CD4-positive, alpha-beta T cell treated with Interleukin-1 beta for 1 hour (primary cell): ENCODE measurements around the gene FBN2.

Experiments
- DNase-seq, 2 donors: peaks; one replicate each; pipeline ENCODE4 v3.0.0-alpha.2; 2020 to 2022

The FBN2 gene

GRCh38 chr5:128290152-128290858 is 247.7 kb downstream of the FBN2 start:
- DNase-seq, result no peak

DNA sequence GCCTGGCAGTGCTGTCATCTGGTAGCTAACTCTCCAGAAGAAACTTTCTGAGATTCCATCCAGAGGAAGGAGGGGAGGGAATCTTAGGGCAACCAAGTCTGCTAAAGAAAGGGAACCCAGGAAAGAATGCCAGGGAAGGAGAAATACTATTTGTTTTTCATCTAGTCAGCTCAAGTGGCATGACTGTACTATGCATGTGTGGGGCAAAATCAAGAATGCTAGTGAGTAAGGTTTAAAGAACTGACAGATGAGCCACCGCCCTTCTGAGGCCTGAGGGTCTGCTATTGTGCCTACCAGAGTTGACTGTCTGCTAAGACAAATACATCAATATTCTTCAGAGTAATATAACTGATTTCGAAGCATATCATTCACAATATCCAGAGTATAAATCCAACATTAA is 250.3 kb downstream of the FBN2 start:
- DNase-seq, result no peak

GRCh38 chr5:128284236-128284635 is 253.8 kb downstream of the FBN2 start:
- no peak for DNase-seq

- DNase-seq, result no peak
Observed at GRCh38 chr5:128279345-128279744, 258.7 kb downstream of the FBN2 start.

DNA sequence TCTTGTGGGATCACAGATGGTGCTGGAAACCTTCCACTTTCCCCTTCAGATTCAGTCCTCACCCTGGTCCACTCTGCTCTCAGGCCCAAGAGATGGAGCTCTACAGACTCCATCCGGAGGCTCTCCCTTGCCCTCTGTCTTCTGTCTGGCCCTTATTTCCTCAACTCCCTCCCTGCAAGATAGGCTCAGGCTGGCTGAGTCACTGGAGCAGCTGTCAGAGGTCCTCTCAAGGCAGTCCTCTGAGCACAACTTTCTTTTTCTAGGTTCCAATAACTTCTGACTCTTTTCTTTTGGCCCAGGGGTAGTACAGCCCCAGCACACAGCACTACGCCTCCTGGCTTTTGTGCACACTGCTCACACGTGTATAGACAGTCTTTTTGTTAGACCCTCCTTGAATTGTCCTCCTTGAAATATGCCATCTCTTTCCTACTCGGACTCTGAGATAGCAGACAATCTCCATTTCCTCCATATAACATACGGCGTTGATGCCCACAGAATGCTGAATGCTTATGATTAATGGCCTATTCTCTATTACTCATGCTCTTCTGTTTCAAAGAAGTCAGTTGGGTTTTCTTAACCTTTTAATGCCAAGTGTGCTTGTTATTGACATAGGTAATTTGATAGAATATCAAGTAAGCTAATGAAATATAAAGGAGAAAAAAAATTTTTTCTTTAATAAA is 261.4 kb downstream of the FBN2 start:
- no peak for DNase-seq

DNA sequence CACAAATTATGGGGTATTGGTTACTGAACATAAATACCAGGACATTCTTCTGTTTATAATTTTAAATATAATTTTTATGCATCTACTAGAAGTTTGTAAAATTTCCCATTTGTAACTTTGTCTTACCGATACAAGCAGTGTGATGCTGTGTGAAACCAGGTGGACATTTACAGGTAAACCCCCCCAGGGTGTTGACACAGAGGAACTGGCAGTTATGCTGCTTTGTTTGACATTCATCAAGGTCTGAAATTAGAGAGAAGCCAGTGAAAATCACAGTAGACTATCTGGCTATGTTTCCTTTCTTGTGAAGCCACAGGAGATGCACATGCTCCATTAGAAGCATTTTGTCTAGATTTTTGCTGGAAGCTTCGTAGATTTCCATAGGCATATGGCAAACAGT is 263.6 kb downstream of the FBN2 start:
- DNase-seq, result no peak

DNA sequence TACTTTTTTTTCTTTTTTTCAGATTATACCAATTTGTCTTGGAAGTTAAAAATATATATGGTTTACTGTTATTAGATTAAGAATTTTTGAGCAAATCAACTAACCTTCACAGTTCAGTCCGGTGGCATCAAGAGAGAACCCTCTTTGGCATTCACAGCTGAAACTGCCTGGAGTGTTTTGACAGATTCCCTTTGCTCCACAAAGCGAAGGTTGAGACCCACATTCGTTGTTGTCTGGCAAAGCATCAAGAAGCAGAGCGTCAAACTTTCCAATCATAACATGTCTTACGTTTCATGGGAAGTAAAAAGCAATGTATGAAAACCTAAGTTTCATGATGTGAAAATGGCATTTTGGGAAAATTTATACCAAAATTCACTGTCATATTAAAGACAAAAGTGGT is 264.3 kb downstream of the FBN2 start:
- DNase-seq, result no peak

DNA sequence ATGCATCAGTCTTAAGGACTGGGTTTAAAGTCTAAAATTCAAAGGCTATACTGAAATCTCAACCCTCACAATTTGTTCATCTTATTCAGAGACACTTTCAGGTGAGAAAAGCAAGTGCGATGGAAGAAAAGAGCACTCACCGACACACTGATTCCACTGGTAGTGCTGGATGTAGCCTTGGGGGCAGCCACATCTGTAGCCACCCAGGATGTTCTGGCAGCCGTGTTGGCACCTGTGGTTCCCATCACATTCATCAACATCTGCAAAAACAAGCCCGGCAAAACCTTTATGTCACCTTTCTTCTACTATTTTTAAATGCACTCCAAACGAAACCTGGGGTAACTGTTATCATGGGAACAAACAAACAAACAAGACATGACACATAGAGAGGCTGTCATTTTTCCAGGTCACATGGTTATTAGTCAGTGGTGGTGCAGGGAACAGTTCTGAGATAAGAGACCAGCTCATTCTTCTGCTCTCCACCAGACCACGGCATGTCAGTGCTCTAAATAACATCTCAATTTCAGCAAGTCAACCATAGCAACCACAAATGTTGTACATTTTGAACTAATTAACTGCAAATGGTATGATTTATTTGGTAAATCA is 266.1 kb downstream of the FBN2 start:
- no peak for DNase-seq

DNA sequence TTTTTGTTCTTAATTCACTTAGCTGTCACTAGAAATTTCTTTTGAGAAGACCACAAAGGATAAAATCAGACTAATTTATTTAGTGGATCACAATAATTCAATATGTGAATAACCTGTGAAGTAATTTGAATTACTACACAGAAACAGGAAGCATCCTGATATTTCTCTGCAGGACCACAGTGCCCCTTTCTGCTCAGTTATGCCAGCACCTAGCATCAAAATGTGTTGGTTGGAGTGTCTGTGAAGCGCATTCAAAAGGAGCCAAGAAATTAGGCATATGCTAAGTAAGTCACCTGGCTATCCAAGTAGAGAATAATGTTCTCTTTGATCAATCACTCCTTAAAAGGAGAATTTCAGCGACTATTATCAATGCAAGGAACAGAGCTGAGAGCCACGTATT is 267.0 kb downstream of the FBN2 start:
- no peak for DNase-seq

DNA sequence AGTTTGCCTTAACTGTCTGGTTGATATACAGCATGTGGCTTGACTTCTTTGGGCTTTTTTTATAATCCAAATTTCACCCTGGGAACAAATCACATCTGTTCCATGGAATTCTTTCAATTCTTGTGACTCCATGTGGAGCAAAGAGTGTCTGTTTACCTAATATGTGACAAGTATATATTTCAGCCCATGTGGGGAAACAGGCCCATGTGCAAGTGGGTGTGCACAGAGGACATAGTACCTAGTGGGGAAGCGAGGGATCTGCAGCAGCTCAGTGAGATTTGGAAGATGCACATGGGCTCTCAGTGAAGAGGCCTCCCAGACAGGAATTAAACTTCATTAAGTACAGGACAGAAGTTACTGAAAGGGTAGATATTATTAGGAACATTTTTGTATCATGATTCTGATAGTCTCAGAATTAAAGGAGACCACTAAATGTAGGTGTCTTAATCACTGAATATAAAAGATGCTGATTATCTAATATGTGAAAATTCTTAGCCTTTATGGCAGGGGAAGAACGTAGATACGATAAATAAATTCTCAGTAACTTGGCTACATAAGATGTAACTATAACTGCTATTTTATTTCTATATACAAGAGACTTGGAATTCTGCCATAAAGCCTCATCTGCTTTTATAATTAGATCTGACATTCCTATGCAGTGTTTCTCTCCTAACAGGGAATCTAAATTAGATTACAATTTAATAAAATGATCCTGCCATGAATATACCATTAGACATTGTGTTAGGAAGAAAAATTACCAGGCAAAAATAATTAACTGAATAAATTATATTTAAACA is 273.3 kb downstream of the FBN2 start:
- no peak for DNase-seq

DNA sequence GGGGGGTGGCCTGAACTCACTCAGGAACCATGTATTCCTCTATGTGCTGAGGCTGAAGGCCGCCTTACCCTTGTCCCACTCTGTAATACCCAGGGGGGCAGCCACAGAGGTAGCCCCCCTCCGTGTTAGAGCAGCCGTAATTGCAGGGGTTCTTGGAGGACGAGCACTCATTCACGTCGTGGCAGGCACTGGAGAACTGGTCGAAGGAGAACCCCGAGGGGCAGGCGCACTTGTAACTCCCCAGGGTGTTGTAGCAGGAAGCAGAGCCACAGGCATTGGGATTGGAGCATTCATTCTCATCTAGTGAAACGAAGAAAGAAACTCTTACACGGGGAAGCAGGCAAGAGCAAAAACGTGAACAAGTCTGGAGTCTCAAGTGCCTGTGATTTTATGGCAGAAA is 274.7 kb downstream of the FBN2 start:
- no peak for DNase-seq

GRCh38 chr5:128262911-128263310 is 275.1 kb downstream of the FBN2 start:
- DNase-seq, result no peak

- no peak for DNase-seq
Observed at GRCh38 chr5:128259607-128260021, 278.4 kb downstream of the FBN2 start.

GRCh38 chr5:128258372-128258771 is 279.7 kb downstream of the FBN2 start:
- no peak for DNase-seq

DNA sequence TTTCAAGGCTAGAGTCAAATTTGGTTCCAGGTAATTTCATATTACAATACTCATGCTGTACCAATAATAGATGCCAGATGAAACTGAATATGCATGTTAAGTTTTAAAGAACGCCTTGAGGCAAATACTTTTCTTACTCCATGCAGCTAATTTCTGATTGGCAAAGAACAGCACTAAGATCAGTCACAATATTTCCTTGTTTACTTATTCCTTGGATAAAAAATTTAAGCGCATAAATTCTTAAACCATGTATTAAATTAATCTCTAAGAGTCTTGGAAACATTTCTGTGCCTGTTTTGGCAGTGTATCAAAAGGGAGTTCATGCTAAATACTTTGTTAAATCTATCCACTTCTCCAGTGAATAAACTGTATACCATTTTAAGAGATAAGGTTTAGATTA is 281.0 kb downstream of the FBN2 start:
- no peak for DNase-seq

- no peak for DNase-seq
Observed at GRCh38 chr5:128254789-128255188, 283.3 kb downstream of the FBN2 start.

GRCh38 chr5:128253880-128254279 is 284.2 kb downstream of the FBN2 start:
- no peak for DNase-seq

DNA sequence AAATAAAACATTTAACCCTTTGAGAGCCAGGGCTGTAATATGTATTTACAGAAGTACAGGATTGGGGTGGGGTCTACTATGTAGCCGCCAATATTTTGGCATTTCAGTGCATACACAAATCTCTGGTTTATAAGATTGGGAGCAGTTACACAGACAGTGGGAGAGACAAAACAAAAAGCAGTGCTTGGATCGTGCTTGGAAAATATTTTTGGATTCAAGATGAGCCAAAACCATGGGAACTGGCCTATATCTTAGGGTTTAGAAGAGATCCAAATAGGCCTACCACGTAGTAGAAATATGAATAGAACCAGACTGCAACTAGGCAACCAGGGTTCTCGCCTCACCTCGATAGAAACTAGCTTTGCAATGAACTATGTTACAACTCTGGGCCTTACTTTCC is 284.9 kb downstream of the FBN2 start:
- no peak for DNase-seq

DNA sequence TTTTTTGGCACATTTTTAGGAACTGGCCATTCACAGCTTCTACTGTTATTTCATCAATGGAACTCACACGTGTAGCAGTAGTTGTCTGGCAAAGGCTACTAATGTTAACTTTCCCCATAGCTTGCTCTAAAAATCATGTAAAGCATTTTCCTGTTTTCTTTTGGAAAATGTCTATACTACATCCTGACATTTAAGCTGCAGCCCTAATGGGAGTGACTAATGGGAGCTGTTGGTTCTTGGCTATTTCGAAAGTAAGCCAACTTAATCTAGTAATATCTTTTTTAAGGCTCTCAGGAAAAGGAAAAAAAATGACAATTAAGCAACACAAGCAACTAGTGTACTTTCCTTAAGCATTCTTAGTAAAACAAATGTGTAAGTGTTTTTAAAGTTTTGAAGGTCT is 285.3 kb downstream of the FBN2 start:
- no peak for DNase-seq

DNA sequence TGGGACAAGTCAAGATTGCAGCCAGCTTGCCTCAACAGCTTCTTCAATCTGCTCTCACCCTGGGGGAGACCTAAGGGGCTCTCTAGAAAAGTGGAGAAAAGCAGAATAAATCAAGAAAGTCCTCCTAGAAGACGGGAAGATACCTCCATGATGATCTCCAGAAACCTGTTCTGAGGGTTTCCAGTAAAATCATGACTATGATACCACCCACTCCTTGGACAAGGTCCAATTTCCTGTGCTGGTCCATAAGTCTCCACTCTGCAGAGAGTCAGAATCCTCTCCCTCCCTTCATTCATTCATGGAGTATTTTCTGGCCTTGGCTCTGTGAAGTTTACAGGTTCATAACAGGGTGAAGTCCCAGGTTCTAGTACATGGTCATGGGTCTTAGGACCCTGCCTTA is 285.8 kb downstream of the FBN2 start:
- no peak for DNase-seq

- DNase-seq, result no peak
Observed at GRCh38 chr5:128245974-128246373, 292.1 kb downstream of the FBN2 start.

GRCh38 chr5:128243958-128244582 is 294.0 kb downstream of the FBN2 start:
- DNase-seq, result no peak

- no peak for DNase-seq
Observed at GRCh38 chr5:128241051-128241695, 296.9 kb downstream of the FBN2 start.
